SK-N-SH (cell line): ENCODE measurements around the gene ZDHHC6. TPM values are rescaled to one million over a fixed set of nuclear protein-coding genes. Genes with fewer than 3 reads are reported as not detected.

Experiments used
- CTCF ChIA-PET: fragments of 300-600, 350-600 bp; formaldehyde crosslinking; extraction: SDS; loops from one replicate; lab custom pipeline; 2021; lab: Yijun Ruan, JAX
- POLR2A ChIA-PET: fragments of 350-600 bp; sonication (Branson Sonifier 250); formaldehyde crosslinking; extraction: SDS; loops from one replicate; lab custom pipeline; 2020; ENCODE audit warnings: antibody characterized with exemption, inconsistent platforms; lab: Yijun Ruan, JAX
- DNase-seq: peaks from one replicate; pipeline ENCODE4 v3.0.0; 2012
- H2AFZ ChIP-seq: fragments of 200-600 bp; sonication (generic); 2 replicates; pipeline ENCODE4 v1.8.1; 2016; ENCODE audit warnings: antibody characterized with exemption, mild to moderate bottlenecking, low read depth
- H3F3A ChIP-seq: fragments of 200-600 bp; sonication (generic); replicated peaks from 2 replicates; pipeline ENCODE3; 2016; ENCODE audit warnings: antibody characterized with exemption, mild to moderate bottlenecking; ENCODE audit not compliant: insufficient read depth
- H3K27ac ChIP-seq, 2 experiments: fragments of 200-500 bp in 1 of 2; fragments of 200-600 bp in 1 of 2; sonication (Bioruptor generic) in 1 of 2; sonication (generic), shearing (Covaris generic) in 1 of 2; 2 replicates each; pipeline versions ENCODE4 v1.5.1 to v1.6.1; 2014 to 2016; ENCODE audit warnings: low read depth in 2 of 2, inconsistent platforms in 1 of 2, low read length in 1 of 2, mild to moderate bottlenecking in 1 of 2, mixed read lengths in 1 of 2
- H3K27me3 ChIP-seq: fragments of 200-600 bp; sonication (generic), shearing (Covaris generic); 2 replicates; pipeline ENCODE4 v1.6.1; 2016; ENCODE audit warnings: mixed run types; ENCODE audit not compliant: insufficient read depth
- H3K36me3 ChIP-seq, 2 experiments: fragments of 200-500 bp in 1 of 2; fragments of 200-600 bp in 1 of 2; sonication (Bioruptor generic) in 1 of 2; sonication (generic) in 1 of 2; replicated peaks in 1 of 2; 2 replicates each; pipeline versions ENCODE3 to v1.5.1; 2014 to 2016; ENCODE audit warnings: low read length in 1 of 2, mild to moderate bottlenecking in 1 of 2; ENCODE audit not compliant: insufficient read depth in 2 of 2, control insufficient read depth in 1 of 2
- H3K4me1 ChIP-seq, 2 experiments: fragments of 200-500 bp in 1 of 2; fragments of 200-600 bp in 1 of 2; sonication (Bioruptor generic) in 1 of 2; sonication (generic), shearing (Covaris generic) in 1 of 2; 2 replicates each; pipeline versions ENCODE4 v1.5.1 to v1.6.1; 2014 to 2016; ENCODE audit warnings: low read depth in 1 of 2, low read length in 1 of 2, mixed run types in 1 of 2; ENCODE audit not compliant: insufficient read depth in 2 of 2, control insufficient read depth in 1 of 2
- H3K4me2 ChIP-seq: fragments of 200-600 bp; sonication (generic), shearing (Covaris generic); 2 replicates; pipeline ENCODE4 v1.6.1; 2017; ENCODE audit warnings: mixed run types
- H3K4me3 ChIP-seq, 2 experiments: fragments of 200-500 bp in 1 of 2; fragments of 200-600 bp in 1 of 2; sonication (Bioruptor generic) in 1 of 2; sonication (generic), shearing (Covaris generic) in 1 of 2; 2 replicates each; pipeline versions ENCODE4 v1.5.1 to v1.8.1; 2014 to 2016; ENCODE audit warnings: low read depth in 2 of 2, inconsistent platforms in 1 of 2, low read length in 1 of 2, mild to moderate bottlenecking in 1 of 2, mixed read lengths in 1 of 2, moderate library complexity in 1 of 2
- H3K79me2 ChIP-seq: fragments of 200-600 bp; sonication (generic); 2 replicates; pipeline ENCODE4 v1.8.1; 2017; ENCODE audit warnings: mild to moderate bottlenecking; ENCODE audit not compliant: insufficient read depth
- H3K9ac ChIP-seq: fragments of 200-600 bp; sonication (generic); 2 replicates; pipeline ENCODE4 v1.6.1; 2017; ENCODE audit warnings: mixed run types
- H3K9me2 ChIP-seq: fragments of 200-600 bp; sonication (generic); 2 replicates; pipeline ENCODE4 v1.6.1; 2017; ENCODE audit warnings: mixed run types
- H3K9me3 ChIP-seq: fragments of 200-600 bp; sonication (generic); 2 replicates; pipeline ENCODE4 v1.6.1; 2017; ENCODE audit warnings: mixed run types, mild to moderate bottlenecking, moderate library complexity
- H4K20me1 ChIP-seq: fragments of 200-600 bp; sonication (generic); 2 replicates; pipeline ENCODE4 v1.6.1; 2017; ENCODE audit warnings: mild to moderate bottlenecking, mixed run types; ENCODE audit not compliant: insufficient read depth
- CTCF ChIP-seq: fragments of 200-600 bp; sonication (generic); IDR thresholded peaks from 2 replicates; pipeline ENCODE4 v1.6.1; 2017; ENCODE audit warnings: antibody characterized with exemption, mild to moderate bottlenecking, moderate library complexity
- EP300 ChIP-seq, 2 experiments: IDR thresholded peaks; 2 replicates each; pipeline versions ENCODE4 v1.4.0 to v1.6.1; 2012; ENCODE audit warnings: borderline replicate concordance in 1 of 2, low read depth in 1 of 2, low read length in 1 of 2
- FOXJ3 ChIP-seq: sonication (generic); formaldehyde crosslinking; IDR thresholded peaks from 2 replicates; pipeline ENCODE4 v1.5.1; 2020; ENCODE audit warnings: mild to moderate bottlenecking, missing genetic modification reagents
- FOXM1 ChIP-seq: IDR thresholded peaks from 2 replicates; pipeline ENCODE4 v1.4.0; 2012; ENCODE audit warnings: low read depth, mild to moderate bottlenecking
- GABPA ChIP-seq: IDR thresholded peaks from 2 replicates; pipeline ENCODE4 v1.4.0; 2012; ENCODE audit warnings: low read depth, mild to moderate bottlenecking
- IRF3 ChIP-seq: fragments of 150-350 bp; IDR thresholded peaks from 2 replicates; pipeline ENCODE4 v1.6.1; 2016; ENCODE audit warnings: mild to moderate bottlenecking, low read depth, low read length
- NFIC ChIP-seq: IDR thresholded peaks from 2 replicates; pipeline ENCODE4 v1.4.0; 2012; ENCODE audit warnings: borderline replicate concordance
- RFX5 ChIP-seq: IDR thresholded peaks from 2 replicates; pipeline ENCODE4 v1.6.1; 2012; ENCODE audit warnings: mild to moderate bottlenecking, improper control_type of control experiment, low read length
- SIN3A ChIP-seq: IDR thresholded peaks from 2 replicates; pipeline ENCODE4 v1.6.1; 2012; ENCODE audit warnings: low read depth, mild to moderate bottlenecking, low read length, moderate library complexity, borderline replicate concordance
- TAF1 ChIP-seq: IDR thresholded peaks from 2 replicates; pipeline ENCODE4 v1.6.1; 2012; ENCODE audit warnings: low read depth, mild to moderate bottlenecking, low read length, moderate library complexity, borderline replicate concordance
- TEAD4 ChIP-seq: IDR thresholded peaks from 2 replicates; pipeline ENCODE4 v1.4.0; 2012; ENCODE audit warnings: mild to moderate bottlenecking, borderline replicate concordance; ENCODE audit not compliant: insufficient read depth
- USF2 ChIP-seq: fragments of 150-350 bp; IDR thresholded peaks from 2 replicates; pipeline ENCODE4 v1.6.1; 2017; ENCODE audit warnings: antibody characterized with exemption, low read length, low read depth, borderline replicate concordance
- WGBS: methylation state at CpG from one replicate; pipeline ENCODE4 v1.1.6; 2017; ENCODE audit warnings: low lambda C conversion rate; 5-methylcytosine and 5-hydroxymethylcytosine counted together
- polyA plus RNA-seq, 3 experiments: library from polyadenylated mRNA; depleted of rRNA; stranded (reverse); fragments of >200 nt; gene quantifications; 2 replicates each; pipeline ENCODE4 v1.2.3, GENCODE V29; 2012
- TF ChIP-seq, protein P1 (sequence below): IDR thresholded peaks from 2 replicates; pipeline ENCODE4 v1.4.0; 2012; ENCODE audit warnings: low read depth, borderline replicate concordance
- TF ChIP-seq, protein P2 (sequence below): IDR thresholded peaks from 2 replicates; pipeline ENCODE4; 2012

The ZDHHC6 gene
- polyA plus RNA-seq, 1 of the 3 experiments (the other 2 are of a cell fraction): 12.5 TPM

- no peak overlapping the region for H2AFZ ChIP-seq
- H3F3A ChIP-seq: peaks cover 7% of the 10 kb centered on the region
- H3K9me2 ChIP-seq: no peaks in the 10 kb centered on the region
- H3K4me1 ChIP-seq: no peaks in the 10 kb centered on the region
- no peak overlapping the region for H3K9ac ChIP-seq
- H3K27ac ChIP-seq: no peak overlapping the region
- H3K27me3 ChIP-seq: no peaks in the 10 kb centered on the region
- peaks cover 3 to 7% of the 10 kb centered on the region in 2 experiments for H3K36me3 ChIP-seq
- H3K79me2 ChIP-seq: peaks cover 28% of the 10 kb centered on the region
- peaks cover 3% of the 10 kb centered on the region; the same call in 1 of the 2 replicates for H4K20me1 ChIP-seq
- ChIA-PET POLR2A (no interaction called here), CTCF (interaction anchor here (0.7 to 1.6 kb wide), 4 partner anchors 14 to 929 kb away, joined by 3 to 8 read pairs (median 4); no protein-coding TSS in a partner anchor)
- DNase-seq: no peak
- H3K9me3 ChIP-seq: no peaks in the 10 kb centered on the region
- TF ChIP-seq SIN3A (no peak), NFIC (no peak), IRF3 (no peak), FOXJ3 (no peak), TAF1 (no peak), TEAD4 (no peak), GABPA (no peak)
- TF ChIP-seq, protein P1, sequence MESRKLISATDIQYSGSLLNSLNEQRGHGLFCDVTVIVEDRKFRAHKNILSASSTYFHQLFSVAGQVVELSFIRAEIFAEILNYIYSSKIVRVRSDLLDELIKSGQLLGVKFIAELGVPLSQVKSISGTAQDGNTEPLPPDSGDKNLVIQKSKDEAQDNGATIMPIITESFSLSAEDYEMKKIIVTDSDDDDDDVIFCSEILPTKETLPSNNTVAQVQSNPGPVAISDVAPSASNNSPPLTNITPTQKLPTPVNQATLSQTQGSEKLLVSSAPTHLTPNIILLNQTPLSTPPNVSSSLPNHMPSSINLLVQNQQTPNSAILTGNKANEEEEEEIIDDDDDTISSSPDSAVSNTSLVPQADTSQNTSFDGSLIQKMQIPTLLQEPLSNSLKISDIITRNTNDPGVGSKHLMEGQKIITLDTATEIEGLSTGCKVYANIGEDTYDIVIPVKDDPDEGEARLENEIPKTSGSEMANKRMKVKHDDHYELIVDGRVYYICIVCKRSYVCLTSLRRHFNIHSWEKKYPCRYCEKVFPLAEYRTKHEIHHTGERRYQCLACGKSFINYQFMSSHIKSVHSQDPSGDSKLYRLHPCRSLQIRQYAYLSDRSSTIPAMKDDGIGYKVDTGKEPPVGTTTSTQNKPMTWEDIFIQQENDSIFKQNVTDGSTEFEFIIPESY: no peak
- H3K4me2 ChIP-seq: no peak overlapping the region
- no peak overlapping the region for H3K4me3 ChIP-seq
- 94% methylated on average over 2 of the region's 2 CpGs for WGBS
Measured at GRCh38 chr10:112456533-112456932, 9.8 kb upstream of the ZDHHC6 start.

GRCh38 chr10:112454910-112455779 is 8.4 kb upstream of the ZDHHC6 start:
- peaks cover 42% of the 10 kb centered on the region for H3K79me2 ChIP-seq
- no peak overlapping the region for H3K4me2 ChIP-seq
- H3K9ac ChIP-seq: no peak overlapping the region
- H3K4me1 ChIP-seq: no peaks in the 10 kb centered on the region
- peaks cover 12% of the 10 kb centered on the region for H3F3A ChIP-seq
- WGBS: 83% methylated on average over 3 of the region's 3 CpGs
- no peak overlapping the region for H2AFZ ChIP-seq
- peaks cover 3% of the 10 kb centered on the region; the same call in 1 of the 2 replicates for H4K20me1 ChIP-seq
- no peak overlapping the region for H3K4me3 ChIP-seq
- peaks cover 7 to 12% of the 10 kb centered on the region in 2 experiments for H3K36me3 ChIP-seq
- no peaks in the 10 kb centered on the region for H3K9me2 ChIP-seq
- H3K9me3 ChIP-seq: no peaks in the 10 kb centered on the region
- no peak for TF ChIP-seq CTCF
- TF ChIP-seq, protein P1: no peak
- TF ChIP-seq SIN3A: no peak
- no peak for TF ChIP-seq FOXM1
- TF ChIP-seq, protein P2, sequence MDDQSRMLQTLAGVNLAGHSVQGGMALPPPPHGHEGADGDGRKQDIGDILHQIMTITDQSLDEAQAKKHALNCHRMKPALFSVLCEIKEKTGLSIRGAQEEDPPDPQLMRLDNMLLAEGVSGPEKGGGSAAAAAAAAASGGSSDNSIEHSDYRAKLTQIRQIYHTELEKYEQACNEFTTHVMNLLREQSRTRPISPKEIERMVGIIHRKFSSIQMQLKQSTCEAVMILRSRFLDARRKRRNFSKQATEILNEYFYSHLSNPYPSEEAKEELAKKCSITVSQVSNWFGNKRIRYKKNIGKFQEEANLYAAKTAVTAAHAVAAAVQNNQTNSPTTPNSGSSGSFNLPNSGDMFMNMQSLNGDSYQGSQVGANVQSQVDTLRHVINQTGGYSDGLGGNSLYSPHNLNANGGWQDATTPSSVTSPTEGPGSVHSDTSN: no peak
- TF ChIP-seq USF2: no peak
- no peak for TF ChIP-seq RFX5
- no peak for TF ChIP-seq EP300 (IDR thresholded peaks at IDR 0.05; ENCODE audit: borderline replicate concordance in 1 of 2, low read depth in 1 of 2, low read length in 1 of 2)
- no peak overlapping the region for H3K27ac ChIP-seq
- POLR2A ChIA-PET: no interaction called here
- CTCF ChIA-PET: interaction anchor here (0.7 kb wide), 1 partner anchor 17 kb away, joined by 5 read pairs; no protein-coding TSS in a partner anchor
- H3K27me3 ChIP-seq: no peaks in the 10 kb centered on the region
- DNase-seq: no peak
